Measurements from ENCODE around the gene GALNT6. TPM values are rescaled to one million over a fixed set of nuclear protein-coding genes. Genes with fewer than 3 reads are reported as not detected.

GALNT6 gene
- total and polyA plus RNA-seq, 2 experiments from 2014 or later = 28.4 to 30.7 TPM

DNA sequence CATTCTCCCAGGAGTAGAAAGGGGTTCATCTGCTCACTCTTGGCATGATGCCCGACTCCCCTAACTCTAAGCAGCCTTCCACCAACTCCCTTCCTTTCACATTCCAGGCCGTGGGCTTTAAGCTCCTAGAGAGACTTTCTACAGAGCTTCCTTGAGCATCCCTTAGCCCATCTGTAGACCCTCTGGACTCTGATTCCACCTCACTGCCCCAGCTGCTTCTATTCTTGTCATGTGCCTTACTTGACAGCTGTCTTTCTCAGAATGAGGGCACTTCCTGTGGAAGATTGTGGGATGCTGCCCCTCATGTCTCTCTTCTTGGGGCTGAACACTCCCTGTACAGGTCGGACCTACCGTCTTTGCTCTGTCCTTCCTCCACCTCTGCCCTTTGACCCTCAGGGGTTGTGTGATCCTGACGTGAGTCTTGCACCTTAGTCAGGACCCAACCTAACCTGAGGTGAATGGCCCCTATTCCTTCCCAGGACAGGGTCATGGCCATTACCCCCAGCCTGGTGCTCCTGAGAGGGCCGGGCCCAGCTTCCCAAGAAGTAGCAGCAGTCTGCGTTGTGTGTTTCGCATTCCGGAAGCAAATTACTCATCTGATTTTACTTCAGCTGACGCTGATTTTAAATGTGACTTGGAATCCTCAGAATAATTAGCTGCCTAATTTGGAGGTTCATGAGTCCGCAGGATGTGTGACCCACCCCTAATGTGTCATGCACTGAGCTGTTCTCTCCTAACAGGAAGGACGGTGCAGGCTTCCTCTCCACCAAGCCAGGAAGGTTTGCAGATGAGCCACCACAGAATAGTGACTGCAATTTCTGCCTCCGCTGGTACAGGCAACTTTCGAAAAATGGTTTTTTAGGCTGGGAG is 2.7 kb upstream of the GALNT6 start:
- Histone ChIP-seq H3K79me2 (no peaks in the 10 kb centered on the region), H3K9me3 (ENCODE audit: low read depth) (no peaks in the 10 kb centered on the region), H3K27me3 (no peaks in the 10 kb centered on the region), H3K4me1 (ENCODE audit: insufficient read depth) (peaks cover 22% of the 10 kb centered on the region), H3K4me3 (no peak overlapping the region), H3K4me2 (no peak overlapping the region), H3K36me3 (replicated peaks; ENCODE audit: insufficient read depth, low read depth) (no peaks in the 10 kb centered on the region), H3K27ac (no peak overlapping the region), H4K20me1 (ENCODE audit: insufficient read depth, poor library complexity, severe bottlenecking) (no peaks in the 10 kb centered on the region), H2AFZ (no peak overlapping the region), H3K9me2 (replicated peaks; ENCODE audit: insufficient read depth) (no peaks in the 10 kb centered on the region)
- DNase-seq (ENCODE audit: low spot score) = no peak
- TF ChIP-seq EZH2 (IDR thresholded peaks at IDR 0.05; ENCODE audit: borderline replicate concordance) (no peak), EZH2phosphoT487 (IDR thresholded peaks at IDR 0.05; ENCODE audit: low read depth, severe bottlenecking, unreplicated experiment) (no peak), CTCF (IDR thresholded peaks at IDR 0.05; ENCODE audit: poor library complexity) (no peak)
- WGBS (ENCODE audit: low lambda C conversion rate, missing lambda C conversion rate) = 89% methylated on average over 14 of the region's 14 CpGs

GRCh38 chr12:51392556-51393237 is 1.5 kb upstream of the GALNT6 start:
- peak overlapping the region; percentile 67 for H3K27ac ChIP-seq
- peak overlapping the region; percentile 5 for H2AFZ ChIP-seq
- peak overlapping the region; percentile 96 for H3K4me2 ChIP-seq
- no peaks in the 10 kb centered on the region for H3K9me3 ChIP-seq (ENCODE audit: low read depth)
- H3K36me3 ChIP-seq (replicated peaks; ENCODE audit: insufficient read depth, low read depth) = no peaks in the 10 kb centered on the region
- TF ChIP-seq EZH2phosphoT487 (IDR thresholded peaks at IDR 0.05; ENCODE audit: low read depth, severe bottlenecking, unreplicated experiment) (no peak), EZH2 (IDR thresholded peaks at IDR 0.05; ENCODE audit: borderline replicate concordance) (no peak), CTCF (IDR thresholded peaks at IDR 0.05; ENCODE audit: poor library complexity) (no peak)
- H4K20me1 ChIP-seq (ENCODE audit: insufficient read depth, poor library complexity, severe bottlenecking) = no peaks in the 10 kb centered on the region
- H3K9me2 ChIP-seq (replicated peaks; ENCODE audit: insufficient read depth) = no peaks in the 10 kb centered on the region
- 25% methylated on average over 20 of the region's 22 CpGs for WGBS (ENCODE audit: low lambda C conversion rate, missing lambda C conversion rate)
- no peak overlapping the region for H3K4me3 ChIP-seq
- H3K79me2 ChIP-seq = no peaks in the 10 kb centered on the region
- peaks cover 19% of the 10 kb centered on the region for H3K4me1 ChIP-seq (ENCODE audit: insufficient read depth)
- peak; percentile 68 for DNase-seq (ENCODE audit: low spot score)
- H3K27me3 ChIP-seq = no peaks in the 10 kb centered on the region

- peak overlapping the region; percentile 63 for H3K27ac ChIP-seq
- H3K4me1 ChIP-seq (ENCODE audit: insufficient read depth) = peaks cover 20% of the 10 kb centered on the region
- H3K9me2 ChIP-seq (replicated peaks; ENCODE audit: insufficient read depth) = no peaks in the 10 kb centered on the region
- peak overlapping the region; percentile 53 for H3K4me3 ChIP-seq
- H3K36me3 ChIP-seq (replicated peaks; ENCODE audit: insufficient read depth, low read depth) = no peaks in the 10 kb centered on the region
- 14% methylated on average over 8 of the region's 8 CpGs for WGBS (ENCODE audit: low lambda C conversion rate, missing lambda C conversion rate)
- H3K9me3 ChIP-seq (ENCODE audit: low read depth) = no peaks in the 10 kb centered on the region
- H4K20me1 ChIP-seq (ENCODE audit: insufficient read depth, poor library complexity, severe bottlenecking) = no peaks in the 10 kb centered on the region
- peak; percentile 47 for DNase-seq (ENCODE audit: low spot score)
- H3K79me2 ChIP-seq = no peaks in the 10 kb centered on the region
- no peaks in the 10 kb centered on the region for H3K27me3 ChIP-seq
- no peak for TF ChIP-seq EZH2 (IDR thresholded peaks at IDR 0.05; ENCODE audit: borderline replicate concordance)
- no peak for TF ChIP-seq EZH2phosphoT487 (IDR thresholded peaks at IDR 0.05; ENCODE audit: low read depth, severe bottlenecking, unreplicated experiment)
- TF ChIP-seq CTCF (IDR thresholded peaks at IDR 0.05; ENCODE audit: poor library complexity) = no peak
- peak overlapping the region; percentile 88 for H2AFZ ChIP-seq
- peak overlapping the region; percentile 96 for H3K4me2 ChIP-seq
These were observed 319 bp downstream of the GALNT6 start for GRCh38 chr12:51390891-51391282.

Measured in hepatocyte (in vitro differentiated cells).